DMS 273 (cell line): Measurements from ENCODE around the gene NMT1.
A peak's percentile ranks its signal among the peaks of the same experiment; 100 is the strongest.

Source experiments
- DNase-seq: peaks from one replicate; lab custom pipeline; 2025; ENCODE audit not compliant: unreplicated experiment; lab: John Stamatoyannopoulos, UW

Gene NMT1

DNA sequence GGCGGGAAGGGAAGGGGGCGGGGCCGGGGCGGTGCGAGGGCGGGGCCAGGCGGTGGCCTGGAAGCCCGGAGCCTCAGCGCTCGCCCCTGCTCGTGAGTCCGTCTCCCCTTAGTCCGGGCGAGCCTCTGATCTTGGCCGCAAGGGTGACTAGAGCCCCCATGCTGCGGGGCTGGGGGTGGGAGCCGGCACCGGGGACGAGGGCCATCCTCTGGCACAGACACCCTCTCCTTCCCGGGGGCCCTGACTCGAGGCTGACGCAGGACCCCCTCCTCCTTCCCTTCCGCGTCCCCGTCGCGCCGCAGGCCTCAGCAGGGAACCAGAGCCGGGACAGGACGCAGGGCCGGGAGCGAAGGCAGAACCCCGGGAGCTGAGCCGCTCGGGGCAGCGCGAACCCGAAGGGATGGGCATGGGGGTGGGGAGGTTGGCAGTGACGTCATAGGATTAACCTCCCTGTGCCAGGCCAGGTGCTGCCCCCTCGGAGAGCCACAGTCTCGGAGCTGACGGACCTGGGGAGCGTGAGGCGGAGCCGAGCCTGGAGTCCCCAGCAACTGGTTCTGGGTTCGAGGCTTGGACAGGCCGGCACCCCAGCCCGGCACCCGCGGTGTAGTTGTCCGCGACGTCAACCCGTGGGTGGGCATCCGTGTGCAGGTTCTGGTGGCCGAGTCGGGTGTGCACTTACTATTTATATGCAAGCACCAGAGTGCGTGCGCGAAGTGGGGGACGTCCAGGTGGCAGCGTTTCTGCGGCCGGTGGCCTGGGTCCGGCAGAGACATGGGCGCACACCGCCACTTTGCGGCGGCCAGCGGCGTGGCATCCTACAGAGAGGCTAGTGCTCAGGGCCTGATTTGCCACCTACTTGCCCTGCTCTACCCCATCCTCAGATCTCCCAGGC lies 71.7 kb downstream of the NMT1 start:
- peak; percentile 88 for DNase-seq

DNA sequence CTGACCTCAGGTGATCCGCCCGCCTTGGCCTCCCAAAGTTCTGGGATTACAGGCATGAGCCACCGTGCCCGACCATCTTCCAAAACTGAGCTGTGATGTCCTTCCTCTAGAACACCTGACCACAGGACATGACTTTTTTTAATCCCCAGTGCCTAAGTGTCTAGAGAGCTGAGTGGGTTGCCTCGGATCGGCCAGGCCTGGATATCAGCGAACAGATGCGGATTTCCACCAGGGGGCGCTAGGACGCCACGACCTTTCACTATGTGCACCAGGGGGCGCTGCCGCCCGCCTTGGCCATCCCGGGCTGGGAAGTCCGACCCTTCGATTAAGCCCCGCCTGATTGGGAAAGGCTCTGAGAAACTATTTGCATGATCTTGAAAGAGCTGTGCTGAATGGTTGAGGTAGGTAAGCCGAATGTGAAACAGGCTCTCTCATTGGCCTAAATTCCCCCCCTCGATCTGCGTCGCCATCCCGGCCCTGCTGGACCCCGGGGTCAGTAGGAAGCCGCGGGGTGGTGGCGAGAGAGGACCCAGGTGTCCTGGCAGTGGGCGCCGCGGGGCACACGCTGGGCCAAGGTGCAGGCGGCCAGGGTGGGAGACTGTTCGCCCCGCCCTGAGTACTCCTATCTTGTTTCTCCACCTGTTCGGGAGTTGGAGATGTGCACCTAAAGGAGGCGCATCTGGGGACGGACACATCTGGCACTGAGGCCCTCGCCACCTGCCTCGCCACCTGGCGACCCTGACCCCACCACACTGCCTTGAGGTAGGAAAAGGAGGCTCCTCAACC lies 74.3 kb downstream of the NMT1 start, which contains the start of gene ACBD4:
ACBD4 (plus strand) TSS at position 496 of the 786 bp plus-strand sequence. CDS start 458 bp downstream, outside the sequence.
- peak; percentile 99 for DNase-seq

DNA sequence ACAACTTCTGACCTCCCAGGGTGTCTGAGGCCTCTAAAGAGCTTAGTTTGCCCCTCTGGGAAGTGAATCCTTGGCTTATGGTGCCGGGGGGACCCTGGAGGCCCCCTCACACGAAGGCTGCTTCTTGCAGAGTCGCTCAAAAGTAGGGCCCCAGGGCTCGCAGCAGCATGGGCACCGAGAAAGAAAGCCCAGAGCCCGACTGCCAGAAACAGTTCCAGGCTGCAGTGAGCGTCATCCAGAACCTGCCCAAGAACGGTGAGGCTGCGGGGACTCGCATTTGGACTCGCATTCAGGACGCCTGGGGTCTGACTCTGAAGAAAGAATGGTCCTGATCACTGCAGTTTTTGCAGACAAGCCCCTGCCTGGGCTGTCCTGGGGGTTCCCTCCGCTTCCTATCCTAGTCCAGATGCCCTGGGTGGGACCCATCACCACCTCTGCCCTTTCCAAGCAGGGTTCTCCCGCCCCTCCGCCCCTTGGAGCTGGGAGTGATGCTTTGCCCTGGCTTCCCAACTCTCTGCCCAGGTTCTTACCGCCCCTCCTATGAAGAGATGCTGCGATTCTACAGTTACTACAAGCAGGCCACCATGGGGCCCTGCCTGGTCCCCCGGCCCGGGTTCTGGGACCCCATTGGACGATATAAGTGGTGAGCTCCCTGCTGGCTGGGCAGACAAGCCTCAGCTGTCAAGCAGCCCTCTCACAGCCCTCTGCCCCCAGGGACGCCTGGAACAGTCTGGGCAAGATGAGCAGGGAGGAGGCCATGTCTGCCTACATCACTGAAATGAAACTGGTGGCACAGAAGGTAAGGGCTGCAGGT lies 75.1 kb downstream of the NMT1 start:
- peak; percentile 56 for DNase-seq

DNA sequence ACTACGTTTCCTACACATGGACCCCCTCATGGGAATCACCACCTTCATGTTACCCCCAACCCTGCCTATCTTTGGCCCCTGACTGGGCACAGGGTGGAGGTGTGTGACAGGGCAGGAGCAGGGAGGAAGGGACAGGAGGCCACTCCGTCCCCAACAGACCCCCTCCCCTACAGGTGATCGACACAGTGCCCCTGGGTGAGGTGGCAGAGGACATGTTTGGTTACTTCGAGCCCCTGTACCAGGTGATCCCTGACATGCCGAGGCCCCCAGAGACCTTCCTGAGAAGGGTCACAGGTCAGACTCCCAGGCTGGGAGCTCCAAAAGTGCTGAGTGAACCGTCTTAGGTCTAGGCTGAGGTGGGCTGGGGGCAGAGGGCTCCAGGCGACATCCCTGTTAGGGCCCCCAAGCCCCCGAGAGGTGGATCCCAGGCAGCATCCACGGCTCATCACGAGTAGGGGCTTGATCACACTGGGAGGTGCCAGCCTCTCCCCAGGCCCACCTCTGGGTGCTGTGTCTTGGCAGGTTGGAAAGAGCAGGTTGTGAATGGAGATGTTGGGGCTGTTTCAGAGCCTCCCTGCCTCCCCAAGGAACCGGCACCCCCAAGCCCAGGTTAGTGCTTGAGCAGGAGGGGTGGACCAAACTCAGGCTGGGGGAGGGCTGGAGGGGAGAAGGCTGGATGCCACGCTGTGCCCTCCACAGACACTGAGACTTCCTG lies 75.9 kb downstream of the NMT1 start:
- DNase-seq: no peak

DNA sequence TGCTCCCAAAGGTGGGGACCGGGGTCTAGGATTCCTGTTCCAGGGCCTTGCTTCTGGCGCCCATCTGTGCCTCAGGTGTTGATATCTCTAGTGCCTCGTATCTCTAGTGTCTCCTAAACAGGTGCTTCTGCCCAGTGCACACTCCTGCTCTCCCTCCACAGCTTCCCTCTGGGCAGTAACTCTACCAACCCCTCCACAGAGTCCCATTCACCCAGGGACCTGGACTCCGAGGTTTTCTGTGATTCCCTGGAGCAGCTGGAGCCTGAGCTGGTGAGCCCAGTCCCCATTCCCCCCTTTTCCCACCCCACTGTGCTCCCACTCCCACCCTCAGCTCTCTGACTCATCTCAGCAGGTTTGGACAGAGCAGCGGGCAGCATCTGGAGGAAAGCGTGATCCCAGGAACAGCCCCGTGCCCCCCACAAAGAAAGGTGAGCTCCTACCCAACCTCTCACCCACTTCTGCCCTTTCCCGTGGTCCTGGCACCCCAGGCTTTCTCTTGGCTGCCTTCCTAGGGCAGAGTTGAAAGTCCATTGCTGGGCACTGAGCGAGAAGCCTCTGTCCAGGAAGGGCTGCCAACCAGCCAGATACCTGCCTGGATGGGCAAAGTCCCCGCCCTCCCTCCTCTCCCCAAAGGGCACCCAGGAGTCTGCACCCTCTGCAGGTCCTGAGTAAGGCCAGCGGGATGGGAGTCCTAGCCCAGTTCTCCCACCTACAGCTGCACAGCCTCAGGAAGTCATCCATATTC lies 76.6 kb downstream of the NMT1 start:
- DNase-seq: no peak

DNA sequence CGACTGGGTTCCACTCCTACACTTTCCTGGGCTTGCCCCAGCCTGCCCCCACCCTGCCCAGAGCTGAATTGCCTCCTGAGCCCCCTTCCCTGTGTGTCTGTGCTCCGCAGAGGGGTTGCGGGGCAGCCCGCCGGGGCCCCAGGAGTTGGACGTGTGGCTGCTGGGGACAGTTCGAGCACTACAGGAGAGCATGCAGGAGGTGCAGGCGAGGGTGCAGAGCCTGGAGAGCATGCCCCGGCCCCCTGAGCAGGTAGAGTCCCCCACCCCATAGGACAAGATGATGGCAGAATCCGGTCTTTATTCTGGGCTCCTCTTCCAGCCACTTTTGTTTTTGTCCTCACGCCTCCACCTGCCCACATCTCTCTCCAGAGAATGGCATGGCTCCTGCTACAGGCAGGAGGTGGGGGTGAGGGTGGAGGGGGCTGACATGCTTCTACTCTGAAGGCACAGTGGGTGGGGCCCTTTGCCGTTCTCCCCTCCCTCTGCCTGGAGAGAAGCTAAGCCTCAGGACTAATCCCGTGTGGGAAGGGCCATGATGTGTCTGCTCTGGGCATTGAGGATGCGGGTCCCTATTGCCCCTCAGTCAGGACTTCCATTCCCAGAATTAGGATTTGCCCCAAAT lies 77.9 kb downstream of the NMT1 start:
- peak; percentile 43 for DNase-seq

DNA sequence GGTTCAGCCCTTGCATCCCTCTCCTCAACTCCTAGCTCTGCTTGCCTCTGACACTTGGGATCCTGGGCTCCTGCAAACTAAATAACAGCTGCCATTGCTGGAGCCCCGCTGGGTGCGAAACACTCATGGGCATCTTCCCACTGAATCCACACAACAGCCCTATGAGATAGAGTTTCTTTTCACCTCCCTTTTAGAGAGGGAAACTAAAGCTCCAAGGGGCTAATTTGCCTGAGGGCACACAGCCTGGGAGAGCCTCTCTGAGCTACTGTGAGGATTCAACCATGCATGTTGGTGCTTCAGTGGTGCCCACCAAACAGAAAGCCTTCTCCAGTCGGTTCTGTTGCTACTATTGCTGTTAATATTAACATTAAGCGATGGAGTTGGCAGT lies 78.4 kb downstream of the NMT1 start:
- DNase-seq: no peak

DNA sequence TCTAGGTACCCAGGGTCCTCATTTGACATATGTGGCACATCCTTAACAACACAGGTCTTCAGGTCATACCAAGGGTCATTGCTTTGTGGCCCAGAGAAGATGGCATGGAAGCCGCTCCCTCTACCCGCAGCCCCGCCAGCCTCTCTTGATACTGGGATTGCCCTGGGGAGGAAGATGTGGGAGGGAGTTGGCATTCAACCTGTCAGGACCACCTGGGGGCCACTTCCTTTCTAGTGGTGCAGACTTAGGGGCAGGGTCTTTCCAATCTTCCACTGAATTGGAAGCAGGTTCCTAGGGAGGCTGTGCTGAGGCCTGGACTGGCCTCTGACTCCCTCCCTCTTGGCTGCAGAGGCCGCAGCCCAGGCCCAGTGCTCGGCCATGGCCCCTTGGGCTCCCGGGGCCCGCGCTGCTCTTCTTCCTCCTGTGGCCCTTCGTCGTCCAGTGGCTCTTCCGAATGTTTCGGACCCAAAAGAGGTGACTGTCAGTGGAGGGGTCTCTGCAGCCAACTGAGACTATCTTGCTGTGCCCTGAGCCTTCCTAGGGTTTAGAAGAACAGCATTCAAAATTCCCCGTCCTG lies 82.1 kb downstream of the NMT1 start:
- DNase-seq: no peak

DNA sequence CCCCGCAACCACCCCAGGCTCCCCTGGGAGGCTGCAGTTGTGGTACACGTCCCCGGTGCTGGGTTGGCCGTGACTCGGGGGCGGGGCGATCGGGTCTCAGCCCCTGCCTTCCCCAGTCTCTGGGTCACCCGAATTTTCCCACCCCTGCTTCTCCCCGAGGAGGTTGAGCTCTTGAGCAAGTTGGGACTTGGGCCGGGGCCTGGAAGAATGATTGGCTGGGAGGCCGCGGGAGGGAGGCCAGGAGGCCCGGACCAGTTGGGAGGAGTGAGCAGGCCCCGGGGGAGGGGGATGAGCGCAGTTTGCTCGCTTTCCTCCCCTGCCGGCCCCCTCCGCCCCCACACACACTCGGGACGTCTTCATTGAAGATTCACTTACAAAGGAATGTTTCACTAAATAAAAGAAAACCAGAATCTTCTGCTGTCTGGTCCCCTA lies 82.7 kb downstream of the NMT1 start:
- peak; percentile 54 for DNase-seq

DNA sequence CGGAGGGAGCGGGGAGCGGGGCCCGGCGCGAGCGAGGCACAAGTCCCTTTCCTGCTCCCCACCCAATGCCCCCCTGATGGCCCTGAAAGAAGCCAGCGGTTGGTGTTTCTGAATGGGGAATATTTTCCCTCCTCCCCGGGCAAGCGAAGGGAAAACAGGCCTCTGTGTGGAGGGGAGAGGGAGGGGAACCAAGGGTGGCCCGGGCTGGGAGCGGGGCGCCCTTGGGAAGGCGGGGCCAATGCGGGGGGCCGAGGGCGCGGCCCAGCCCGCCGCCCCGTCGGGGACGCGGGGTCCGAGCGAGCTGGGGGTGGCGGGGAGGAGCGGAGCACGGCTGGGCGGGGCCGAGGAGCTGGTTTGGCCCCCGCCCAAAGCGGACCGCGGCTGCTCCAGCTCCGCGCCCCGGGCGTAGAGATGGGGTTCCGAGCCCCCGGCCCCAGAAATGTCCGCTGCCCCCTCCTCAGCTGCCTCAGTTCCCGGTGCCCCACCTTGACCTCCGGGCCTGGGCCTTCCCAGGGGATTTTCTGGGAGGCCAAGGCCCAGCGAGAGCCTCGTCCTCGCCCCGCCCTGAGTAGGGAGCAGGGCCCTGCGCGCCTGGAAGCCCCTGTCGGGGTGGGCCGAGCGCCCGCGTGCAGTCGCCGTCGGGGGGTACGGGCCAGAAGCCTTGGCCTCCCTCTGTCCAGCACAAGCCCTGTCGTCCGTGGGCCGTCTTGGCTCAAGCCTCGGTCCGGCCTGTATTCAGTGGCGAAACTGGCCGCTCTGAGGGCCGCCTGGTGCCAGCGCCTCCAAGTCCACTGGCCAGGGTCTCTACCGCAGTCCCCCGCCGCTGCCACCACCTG lies 83.3 kb downstream of the NMT1 start:
- DNase-seq: peak; percentile 54

DNA sequence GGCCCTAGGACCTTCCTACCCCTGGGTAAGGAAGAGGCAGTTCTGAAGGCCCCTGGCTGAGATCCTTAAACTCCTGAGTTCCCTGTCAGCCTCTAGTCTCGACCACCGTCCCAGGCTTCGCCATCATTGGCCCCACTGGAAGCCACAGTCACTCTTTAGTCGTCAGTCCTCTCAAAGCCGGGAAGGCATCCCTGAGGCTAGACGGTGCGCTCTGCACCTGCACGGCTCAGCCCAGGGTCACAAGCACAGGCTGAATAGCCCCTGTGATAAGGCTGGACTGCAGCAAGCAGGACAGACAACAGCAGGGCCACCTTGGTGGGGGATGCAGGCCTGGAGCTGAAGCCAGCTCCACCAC lies 83.9 kb downstream of the NMT1 start:
- no peak for DNase-seq

DNA sequence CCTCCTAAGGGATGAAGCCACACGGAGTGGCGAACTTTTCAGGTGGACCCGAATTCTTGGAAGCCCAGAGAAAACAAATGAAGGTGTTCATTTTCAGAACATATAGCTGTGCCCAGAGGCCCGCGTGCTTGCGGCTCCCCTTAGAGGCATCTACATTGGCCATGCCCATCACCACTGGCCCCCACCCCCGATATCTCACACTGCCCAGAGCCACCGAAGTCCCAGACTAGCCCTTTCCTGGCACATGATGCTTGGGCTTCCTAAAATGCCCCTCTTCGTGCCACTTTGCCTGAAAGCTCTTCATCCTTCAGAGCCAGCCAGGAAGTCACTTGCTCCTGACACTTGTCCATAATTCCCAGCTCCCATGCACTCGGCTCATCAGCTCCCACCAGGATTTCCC lies 85.0 kb downstream of the NMT1 start:
- DNase-seq: no peak

DNA sequence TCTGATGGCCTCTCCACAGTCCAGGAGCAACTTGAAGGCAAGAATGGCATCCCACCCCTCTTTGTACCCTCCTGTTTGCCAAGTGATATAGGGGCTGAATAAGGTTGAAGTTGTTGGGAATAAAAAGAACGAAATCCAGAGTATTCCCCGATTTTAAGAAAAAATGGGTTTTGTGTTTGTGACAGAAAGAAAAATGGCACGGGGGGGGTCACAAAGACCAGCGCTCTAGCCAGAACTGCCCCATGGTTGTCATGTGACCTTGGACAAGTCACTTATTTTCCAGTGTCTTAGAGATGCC lies 85.4 kb downstream of the NMT1 start:
- DNase-seq: no peak

DNA sequence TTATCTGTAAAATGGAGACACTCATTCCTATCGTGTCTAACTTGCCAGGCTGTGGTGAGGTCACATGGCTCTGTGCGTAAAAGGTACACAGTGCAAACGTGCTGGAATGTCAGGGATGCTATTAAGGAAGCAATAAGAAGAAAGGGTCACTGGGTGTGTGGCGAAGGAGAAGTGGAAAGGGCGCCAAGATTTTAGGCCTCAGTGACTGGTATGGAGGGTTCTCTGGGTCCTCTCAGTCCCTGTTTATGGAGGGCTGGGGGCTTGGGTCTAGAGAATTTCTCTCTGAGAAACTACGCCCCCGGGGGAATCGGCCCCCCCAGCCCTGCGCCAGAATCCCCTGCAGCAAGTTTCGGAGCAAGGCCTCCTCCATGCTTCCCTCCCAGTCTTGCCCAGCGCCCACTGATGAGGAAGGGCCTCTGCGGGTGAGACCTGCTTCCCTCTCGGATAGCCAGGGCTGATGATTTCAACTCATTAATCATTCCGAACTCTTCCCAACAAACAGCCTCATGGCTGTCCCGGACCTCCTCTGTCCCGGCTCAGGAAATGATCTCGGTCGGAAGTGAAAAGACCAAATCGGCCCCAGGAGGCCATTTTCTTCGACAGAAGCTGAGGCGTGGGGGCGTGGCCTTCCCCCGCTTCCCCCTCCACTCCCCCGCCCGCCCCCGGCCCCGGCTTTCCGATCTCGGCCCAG lies 85.9 kb downstream of the NMT1 start:
- DNase-seq: peak; percentile 94

DNA sequence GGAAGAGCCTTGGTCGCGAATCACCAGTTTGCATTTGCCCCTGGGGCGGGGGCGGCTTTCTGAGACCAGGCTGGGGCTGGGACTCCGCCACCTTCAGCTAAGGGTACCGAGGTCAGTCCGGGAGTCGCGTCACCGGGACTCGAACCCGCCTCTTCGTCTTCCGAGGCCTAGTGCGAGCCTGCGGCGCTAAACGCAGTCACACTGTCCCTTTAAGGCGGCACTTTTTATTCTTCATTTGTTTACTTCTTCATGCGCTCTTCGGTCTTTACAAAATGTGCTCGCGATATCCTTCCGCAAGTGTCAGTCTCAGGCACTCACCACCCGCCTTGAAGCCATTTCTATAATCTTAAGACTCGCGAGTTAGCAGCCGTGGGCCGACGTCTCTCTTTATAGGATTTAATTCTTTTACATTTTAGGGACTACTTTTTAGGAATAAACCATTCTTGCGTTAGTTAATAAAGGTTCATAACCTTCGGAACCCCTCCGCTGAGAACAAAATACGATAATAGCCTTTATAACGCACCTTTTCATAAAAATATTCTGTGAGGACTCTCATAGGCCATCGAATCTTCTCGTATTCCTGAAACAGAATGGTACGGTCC lies 86.6 kb downstream of the NMT1 start:
- DNase-seq: peak; percentile 96

DNA sequence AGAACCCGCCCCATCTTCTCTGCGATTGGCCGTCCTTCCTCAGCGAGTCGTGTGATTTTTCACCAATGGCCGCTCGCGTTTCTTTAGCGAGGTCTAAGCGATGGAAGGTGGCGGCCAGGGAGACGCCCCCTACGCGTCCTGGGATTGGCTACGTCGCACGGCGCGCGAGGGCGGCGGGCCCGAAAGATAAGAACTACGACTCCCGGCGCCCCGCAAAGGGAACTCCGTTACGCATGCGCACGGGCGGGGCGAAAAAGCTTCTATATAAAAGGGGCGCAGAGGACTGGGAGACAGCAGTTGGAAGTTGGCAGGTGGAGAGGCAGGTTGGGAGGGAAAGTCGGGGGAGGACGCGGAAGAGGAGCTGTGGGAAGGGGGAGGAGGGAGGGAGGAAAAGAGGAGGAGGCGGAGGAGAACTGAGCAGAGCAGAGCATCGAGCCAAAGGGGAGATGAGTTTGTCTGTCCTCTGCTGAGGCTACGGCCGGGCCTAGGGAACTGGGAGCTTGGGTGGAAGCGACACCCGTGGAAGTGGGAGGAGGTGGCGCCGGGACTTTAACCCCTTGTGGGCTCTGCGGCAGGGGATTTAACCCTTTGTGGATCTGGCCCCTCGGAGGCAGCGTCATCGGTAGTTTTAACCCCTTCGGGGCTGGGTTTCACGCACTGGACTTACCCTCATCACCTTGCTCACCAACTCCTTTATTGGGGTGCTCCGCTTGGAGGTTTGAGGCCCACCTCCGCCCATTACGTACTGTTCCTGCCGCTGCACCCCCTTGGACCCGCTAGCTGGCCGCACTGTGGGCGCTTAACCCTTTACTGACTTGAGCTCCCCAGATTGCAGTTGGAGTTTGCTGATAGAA lies 87.3 kb downstream of the NMT1 start, which contains the start of gene HEXIM1:
HEXIM1 (plus strand) TSS at position 293 of the 854 bp plus-strand sequence. CDS start 716 bp downstream, outside the sequence.
- DNase-seq: peak; percentile 100
